Inferior parietal cortex (tissue), 1 donor: ENCODE measurements around the gene PRKG1.
"Not testable (repeated sequence)": the region's sequence is repeated elsewhere in the genome, so short reads cannot be mapped to it uniquely, and the experiment has no call there.

Source experiments
- DNase-seq: peaks from one replicate; pipeline ENCODE4 v3.0.0-alpha.2; 2016; ENCODE audit errors: extremely low spot score

PRKG1 gene

DNA sequence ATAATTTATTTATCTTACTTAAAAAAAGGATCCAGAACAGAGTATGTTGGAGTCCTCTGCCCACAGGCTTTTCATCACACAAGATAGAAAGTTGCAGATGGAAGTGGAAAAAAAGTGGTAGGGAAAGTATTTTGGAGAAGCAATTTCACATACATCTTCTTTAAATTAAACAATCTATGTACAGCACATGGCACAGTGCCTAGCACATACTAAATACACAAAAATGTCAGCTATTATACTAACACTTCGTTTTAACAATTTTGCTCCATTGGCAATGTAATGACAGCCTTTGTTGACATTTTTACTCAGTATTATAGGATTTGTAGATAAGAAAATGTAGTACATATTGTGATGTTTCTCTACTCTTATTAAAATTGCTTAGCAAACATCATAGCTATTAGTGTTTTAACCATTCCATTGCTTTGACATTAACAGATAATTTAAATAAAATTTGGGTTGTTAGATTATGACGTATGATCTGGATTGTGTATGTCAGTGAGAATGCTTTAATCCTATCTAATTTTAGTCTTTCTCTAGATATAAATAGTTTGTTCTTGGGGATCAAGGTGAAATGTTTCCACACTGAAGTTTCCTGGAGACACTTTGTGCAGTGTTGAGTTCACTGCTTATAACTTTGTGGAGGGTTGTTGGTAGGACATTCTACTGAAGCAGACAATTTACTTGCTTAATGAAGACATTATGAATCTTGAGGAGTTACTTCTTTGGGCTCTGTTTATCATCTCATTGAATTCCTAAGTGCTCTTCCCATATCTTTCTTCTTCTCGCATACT, 1037.0 kb downstream of the PRKG1 start:
- no peak for DNase-seq

DNA sequence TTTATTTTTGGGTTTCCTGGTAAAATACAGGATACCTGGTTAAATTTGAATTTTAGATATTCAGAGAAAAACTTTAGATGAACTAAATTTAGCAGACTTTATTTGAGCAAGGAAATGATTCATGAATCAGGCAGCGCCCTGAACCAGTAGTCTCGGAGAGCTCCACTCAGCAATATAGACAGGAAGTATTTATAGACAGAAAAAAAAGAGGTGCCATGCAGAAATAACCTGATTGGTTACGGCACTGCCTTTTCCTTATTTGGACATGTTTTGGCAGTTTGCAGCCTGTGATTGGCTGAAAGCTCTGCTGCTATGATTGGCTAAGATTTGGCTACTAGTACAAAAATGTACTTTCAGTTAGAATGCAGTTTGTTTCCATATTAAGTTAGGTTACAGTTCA, 1041.5 kb downstream of the PRKG1 start:
- no peak for DNase-seq

DNA sequence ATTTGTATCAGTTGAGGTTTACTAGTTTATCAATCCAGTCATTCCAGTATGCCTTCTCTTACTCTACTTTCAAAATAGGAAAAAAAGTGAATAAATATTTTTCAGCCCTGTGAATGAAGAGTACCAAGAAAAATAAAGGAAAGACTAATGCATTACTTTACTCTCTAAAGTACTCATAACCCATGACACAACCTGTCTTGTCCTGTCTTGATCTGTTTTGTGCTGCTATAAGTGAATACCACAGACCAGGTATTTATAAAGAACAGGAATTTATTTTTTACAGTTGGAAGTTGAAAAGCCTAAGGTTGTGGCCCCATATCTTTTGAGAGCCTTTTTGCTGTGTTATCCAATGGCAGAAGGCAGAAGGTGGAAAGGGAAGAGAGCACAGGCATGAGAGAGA, 1045.2 kb downstream of the PRKG1 start:
- DNase-seq, result no peak

DNA sequence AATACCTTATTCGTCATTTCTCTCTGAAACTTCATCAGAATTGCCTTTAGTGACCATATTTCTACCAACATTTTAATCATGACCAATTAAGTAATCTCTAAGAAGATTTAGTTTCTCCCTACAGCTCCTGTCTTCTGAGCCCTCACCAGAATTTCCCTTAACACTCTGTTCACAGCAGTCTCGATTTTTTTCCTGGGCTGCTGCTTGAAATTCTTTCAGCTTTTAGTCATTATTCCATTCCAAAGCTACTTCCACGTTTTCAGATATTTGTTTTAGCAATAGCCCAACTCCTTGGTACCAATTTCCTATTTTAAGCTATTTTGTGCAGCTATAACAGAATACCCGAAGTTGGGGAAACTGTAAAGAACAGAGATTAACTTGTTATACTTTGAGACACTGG, 1047.4 kb downstream of the PRKG1 start:
- no peak for DNase-seq

DNA sequence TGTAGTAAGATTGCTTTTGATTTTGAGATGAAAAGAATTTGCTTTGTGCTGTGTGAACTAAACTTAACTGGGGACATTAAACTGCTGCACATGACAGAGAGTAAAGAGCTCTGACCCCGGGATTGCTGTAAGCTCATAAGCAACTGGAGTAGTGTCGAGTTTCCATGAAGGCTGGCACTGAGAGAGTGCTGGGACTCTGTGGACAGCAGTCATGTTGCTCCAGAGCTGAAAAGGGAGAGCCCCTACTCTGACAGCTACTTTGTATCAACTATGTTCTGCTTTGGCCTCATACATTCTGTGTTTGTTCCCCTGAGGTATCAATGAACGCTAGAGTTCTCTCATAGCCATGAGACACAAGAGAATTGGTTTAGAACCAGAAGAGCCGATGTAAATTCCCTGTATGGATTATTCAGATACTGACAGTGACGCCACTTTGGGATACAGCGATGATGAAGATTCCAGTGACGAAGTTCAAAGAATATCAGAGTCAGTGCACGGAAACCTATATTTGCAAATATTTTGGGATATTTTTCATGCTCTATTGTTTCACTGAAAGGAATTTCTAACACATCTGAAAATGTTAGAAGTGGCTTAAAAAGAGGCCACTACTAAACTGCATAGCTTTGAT, 1053.9 kb downstream of the PRKG1 start:
- no peak for DNase-seq

DNA sequence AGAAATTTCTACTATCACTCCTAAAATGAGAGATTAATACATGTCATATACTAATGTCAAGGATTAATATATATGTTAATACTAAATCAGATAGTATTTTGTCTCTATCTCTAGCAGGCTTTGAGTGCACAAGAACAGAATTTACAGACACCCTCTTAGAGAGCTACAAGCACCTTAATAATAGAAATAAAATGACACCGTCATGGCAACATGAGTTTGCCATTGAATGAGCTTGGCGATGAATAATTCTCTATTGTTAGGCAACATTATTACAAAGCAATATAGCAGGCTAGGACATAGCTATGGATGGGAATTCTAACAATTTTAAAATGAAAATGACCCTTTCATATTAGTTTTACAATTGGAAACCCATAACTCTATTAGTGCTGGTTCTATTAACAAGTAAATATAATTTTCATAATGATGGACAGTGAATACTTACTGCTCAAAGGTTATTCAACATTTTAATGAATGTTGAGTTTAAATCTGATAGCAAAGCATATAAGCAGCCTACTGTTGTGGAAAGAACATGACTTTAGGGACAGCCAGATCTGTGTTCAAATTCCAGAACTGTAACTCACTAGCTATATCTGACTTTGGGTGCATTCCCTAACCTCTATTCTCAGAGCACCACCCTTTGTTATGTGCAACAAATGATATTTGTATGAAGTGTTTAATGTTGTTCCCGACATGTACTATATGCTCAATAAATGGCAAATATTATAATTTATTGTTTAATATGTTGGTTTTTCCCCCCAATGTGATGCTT, 1055.3 kb downstream of the PRKG1 start:
- no peak for DNase-seq

DNA sequence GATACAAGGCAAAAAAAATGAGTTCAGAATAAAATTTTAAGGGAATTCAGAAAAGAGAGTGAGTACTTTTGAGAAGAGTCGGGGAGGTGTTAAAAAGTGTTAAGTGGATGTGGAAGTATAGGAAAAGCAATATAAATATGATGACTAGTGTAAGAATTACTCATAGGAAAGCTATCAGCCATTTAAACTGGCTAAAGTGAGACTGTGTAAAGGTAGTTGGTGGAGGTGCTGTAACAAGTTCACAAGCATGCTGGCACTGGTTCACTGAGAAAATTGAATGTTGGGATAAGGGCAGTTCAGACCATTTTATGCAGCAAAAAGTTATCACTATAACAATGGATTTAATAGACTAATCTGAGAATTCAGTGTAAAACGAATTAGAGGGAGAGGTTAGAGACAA, 1060.8 kb downstream of the PRKG1 start:
- DNase-seq, result no peak

DNA sequence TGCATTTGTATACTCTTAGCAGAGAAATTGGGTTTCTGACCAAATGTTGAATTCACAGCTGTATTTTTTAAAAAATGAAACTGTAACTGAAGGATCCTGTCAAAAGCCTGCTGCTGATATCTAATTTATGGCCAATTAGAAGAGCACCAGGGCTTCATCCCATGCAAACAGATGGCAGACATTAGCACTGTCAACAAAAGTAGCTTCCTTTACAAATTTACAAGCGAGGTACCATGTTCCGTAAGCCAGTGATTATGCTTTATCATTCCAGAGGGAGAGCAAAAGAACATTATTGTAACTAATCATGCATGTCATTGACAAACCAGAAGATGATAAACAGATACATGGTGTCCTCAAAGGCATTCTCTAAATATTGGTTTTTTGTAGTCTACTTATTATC, 1062.6 kb downstream of the PRKG1 start:
- no peak for DNase-seq

DNA sequence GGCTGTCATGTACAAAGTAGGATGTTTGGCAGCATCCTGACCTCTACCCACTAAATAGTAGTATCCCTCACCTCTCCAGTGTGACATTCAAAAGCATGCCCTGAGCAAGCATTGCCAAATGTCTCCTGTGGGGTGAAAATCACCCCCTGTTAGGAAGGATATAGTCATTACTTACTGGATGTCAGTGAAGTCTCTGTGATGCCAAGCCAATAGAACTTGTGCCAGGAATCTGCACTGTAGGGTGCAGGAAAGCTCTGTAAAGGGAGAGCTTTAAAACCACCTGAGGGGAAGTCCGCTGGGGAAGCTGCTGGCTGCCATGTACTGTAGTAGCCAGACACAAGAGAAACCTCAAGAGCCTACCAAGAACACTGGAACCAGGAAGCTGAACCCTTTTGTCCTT, 1069.1 kb downstream of the PRKG1 start:
- DNase-seq, result no peak

DNA sequence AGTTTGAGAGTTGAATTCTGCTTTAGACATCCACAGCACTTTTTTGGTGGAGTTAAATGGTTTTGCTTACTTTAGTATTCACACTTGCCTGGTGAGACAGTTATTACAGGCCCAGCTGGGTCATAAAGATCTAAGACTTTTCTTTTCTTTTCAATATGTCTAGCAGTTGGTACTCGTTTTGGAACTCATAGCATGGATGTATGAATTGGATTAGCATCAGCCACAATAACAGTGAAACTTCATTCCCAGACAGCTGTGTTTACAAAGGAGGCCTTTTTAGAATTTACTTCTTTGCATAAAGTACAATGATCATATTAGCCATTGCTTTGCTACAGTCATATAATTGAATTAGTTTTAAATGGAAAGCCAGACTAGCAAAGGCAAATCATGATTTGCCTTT, 1071.3 kb downstream of the PRKG1 start:
- no peak for DNase-seq

DNA sequence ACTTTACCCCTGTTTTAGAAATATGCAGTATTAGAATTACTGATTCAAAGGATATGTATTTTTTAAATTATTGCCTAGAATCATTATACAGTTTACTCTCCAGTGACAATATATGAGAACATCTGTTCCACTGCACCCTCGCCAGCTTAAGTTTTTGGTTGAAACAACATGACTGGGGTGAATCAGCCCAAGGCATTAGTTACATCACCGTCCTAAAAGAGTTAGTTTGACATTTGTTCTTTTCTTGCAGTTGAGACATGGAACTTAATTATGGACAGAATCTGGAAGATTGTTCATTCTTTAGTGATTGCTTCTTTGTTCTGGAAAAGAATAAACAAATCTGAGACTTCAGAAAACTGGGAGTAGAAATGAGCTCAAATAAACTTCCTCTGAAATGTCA, 1072.5 kb downstream of the PRKG1 start:
- DNase-seq, result no peak

DNA sequence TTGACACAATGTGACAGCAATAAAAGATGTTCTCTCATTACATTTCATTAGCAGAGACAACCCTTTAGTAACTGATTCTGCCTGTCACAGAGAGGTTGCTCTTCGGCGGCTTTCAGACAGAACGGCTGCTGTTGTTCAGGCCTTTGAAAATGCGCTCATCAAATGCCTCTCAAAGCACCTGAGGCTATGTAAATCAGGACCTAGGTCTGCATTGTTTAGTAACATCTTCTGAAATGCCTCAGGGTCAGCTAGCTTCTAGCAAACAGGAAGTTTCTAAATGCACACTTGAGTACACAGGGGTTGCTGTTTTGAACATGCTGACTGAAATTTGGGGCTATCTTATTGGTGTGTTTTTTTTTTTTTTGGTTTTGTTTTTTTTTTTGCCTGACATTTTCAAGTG, 1096.5 kb downstream of the PRKG1 start:
- no peak for DNase-seq

DNA sequence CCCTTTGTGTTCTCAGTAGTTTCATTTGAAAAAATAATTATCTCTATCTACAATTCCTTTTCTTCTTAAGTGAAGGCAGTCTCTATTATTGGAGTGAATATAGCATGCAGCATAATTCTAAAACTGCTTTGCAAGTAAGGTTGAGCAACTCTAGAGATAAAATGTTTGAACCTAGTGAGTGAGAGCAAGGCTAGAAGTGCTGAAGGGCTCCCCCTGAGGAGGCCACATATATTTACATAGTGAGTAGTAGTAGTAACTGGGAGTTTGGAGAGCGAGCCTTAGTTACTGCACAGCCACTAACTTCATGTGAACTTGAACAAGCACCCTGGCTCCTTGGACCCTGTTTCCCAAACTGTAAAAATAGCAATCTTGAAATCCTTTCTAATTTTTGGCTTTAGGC, 1098.3 kb downstream of the PRKG1 start:
- no peak for DNase-seq

DNA sequence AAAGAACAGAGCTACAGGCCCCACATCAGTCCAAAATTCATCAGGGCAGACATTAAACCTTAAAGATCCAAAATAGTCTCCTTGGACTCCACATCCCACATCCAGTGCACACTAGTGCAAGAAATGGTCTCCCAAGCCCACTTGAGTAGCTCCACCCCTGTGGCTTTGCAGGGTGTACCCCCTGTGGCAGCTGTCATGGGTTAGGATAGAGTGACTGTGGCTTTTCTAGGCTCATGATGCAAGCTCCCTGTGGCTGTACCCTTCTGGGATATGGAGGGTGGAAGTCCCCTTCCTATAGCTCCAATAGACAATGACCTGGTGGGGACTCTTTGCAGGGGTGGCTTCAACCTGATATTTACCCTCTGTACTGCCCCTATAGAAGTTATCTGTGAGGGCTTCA, 1111.0 kb downstream of the PRKG1 start:
- DNase-seq, result no peak

DNA sequence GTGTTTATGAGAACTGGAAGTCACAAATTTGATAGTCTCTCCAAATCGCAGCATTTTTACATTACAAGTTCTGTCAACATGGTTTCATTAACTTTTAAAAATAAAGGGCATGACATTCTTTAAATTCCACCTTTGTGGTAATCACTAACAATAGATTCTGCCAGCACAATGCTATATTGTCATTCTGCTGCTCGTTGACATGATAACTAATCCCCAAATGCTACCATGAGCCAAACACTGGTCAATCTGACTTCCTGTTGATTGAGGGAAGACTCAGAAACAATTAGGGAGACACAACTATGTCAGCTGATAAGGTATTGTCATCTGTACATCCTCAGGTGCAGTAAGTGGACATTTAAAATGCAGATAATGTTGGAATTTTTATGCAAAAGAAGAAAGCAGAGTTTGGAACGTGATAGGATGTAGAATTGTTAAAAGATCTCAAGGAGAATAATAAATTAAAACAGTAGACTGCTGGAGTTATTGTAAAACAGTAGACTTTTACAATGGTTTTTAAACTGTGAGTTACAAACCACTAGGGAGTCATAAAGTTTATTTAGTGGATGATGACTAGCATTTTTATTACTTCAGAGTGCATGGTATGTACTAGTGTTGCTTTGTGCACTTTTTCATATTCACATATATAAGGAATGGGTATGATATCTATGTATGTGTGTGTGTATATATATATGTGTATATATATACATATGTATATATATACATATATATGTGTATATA, 1113.4 kb downstream of the PRKG1 start:
- DNase-seq, result no peak

DNA sequence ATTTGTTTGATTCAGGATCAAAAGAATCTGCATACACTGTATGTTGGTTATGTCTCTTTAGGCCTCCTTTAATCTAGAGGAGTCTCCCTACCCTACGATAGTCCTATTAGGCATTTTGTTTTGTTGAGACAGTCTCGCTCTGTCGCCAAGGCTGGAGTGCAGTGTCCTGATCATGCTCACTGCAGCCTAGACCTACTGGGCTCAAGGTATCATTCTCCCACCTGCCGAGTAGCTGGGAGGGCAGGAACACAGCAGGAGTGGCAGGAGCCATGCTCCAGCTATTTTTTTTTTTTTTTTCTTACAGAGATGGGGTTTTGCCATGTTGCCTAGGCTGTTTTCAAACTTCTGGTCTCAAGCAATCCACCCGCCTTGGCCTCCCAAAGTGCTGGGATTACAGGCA, 1116.8 kb downstream of the PRKG1 start:
- no peak for DNase-seq

DNA sequence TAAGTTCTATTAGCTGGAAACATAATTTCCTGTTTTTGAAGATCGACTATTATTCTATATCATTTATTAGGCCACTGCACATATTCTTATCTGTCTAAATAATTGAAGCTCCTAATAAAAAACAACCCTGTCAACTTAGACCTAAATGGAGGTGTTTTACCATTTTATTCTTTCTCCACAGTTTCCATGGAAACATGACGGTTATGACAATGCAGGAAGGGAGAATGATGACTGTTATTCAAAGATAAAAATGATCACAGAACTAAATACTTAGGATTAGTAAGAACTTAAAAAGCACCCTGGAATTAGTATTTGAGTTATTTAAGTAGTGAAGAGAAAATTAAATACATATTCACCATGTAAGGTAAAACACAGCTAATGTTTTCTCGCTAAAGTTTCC, 1119.9 kb downstream of the PRKG1 start:
- no peak for DNase-seq

DNA sequence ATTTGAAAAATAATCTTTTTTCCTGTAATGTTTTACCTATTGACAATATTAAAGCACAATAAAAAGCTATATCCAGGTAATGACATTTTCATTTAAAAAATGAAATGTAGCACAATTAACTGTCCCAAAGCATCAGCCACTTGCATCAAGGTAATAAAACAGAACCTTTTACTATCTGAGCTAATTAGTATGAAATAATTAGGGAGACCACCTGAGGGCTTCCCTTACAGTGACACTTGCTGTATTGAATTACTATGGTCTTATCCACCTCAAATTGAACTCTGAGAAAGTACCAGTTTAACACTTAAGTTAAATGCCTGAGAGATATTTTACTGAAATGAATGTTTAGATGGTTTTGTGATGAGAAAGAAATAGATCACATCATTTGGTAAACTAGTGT, 1120.4 kb downstream of the PRKG1 start:
- no peak for DNase-seq

DNA sequence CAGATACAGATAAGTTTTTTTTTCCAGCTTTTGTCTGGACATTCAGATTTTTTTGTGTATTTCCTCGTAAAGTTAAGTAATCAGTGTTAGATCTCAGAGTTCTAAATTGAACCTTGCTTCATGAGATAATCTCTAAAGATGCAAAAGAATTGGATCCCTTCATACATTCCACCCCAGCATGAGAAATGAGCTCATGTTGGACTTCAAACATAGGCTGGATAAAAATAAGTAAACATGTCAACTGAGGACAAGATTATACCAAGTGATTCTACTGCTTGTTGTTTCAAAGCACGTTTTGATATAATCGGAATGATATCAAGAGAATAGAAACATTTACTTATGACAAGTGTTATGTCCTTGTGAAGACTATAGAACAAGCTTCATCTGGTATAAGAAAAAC, 1122.8 kb downstream of the PRKG1 start:
- DNase-seq, result no peak

DNA sequence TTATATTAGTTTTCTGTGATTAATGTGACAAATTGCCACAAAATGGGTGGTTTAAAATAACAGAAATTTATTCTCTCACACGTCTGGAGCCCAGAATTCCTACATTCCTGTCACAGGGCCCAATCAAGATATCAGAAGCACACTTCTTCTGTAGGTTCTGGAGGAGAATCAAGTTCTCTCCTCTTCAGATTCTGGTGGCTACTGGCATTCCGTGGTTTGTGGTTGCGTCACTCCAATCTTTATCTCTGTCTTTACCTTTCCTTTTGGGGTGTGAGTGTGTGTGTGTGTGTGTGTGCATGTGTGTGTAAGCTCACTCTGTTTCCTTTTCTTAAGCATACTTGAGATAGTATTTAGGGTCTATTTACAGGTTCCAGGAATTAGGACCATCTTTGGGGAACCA, 1124.3 kb downstream of the PRKG1 start:
- no peak for DNase-seq

DNA sequence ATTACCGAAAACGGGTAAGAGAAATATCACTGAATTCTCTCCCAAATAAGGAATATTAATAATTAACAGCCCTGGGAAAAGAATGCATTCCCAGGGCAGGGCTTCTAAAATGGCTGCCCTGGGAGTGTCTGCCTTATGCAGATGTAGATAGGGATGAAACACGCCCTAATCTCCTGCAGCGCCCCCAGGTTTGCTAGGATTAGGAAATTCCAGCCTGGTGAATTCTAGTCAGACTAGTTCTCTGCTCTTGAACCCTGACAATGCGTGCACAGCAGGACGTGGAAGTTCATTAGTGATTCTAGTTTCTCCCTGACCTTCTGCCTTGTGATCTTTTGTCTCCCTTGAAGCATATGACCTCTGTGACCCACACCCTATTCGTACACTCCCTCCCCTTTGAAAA, 1130.6 kb downstream of the PRKG1 start:
- not testable (repeated sequence) for DNase-seq

DNA sequence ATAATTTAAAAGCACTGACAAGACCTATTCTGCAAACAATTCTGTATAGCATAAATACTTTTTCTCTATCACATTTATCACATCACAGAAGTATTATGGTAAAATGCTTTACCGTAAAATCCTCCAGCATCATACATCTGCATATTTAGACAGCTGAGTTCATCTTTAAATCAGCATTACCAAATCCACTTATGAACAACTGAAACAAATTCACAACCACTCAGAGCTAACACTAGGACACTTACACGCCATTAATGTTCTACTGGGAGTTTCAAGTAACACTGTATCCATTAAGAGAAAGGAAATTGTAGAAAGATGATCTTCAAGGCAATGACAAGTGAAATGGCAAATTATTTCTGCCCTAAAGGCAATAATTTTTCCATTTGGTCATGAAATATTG, 1134.1 kb downstream of the PRKG1 start:
- no peak for DNase-seq
